Ovary (tissue), 9 donors: ENCODE measurements around the gene MSI2. TPM values are rescaled to one million over a fixed set of nuclear protein-coding genes. Genes with fewer than 3 reads are reported as not detected.

Experiments used
- DNase-seq, 5 donors: peaks; one replicate each; pipeline ENCODE4 v3.0.0-alpha.2; 2019 to 2020
- H3K27ac ChIP-seq, 2 donors: fragments of 200-600 bp; one replicate each; pipeline versions ENCODE4 v1.5.1 to v1.8.0; 2019 to 2022
- H3K27me3 ChIP-seq: fragments of 200-600 bp; one replicate; pipeline ENCODE4 v1.8.0; 2022
- H3K36me3 ChIP-seq: fragments of 200-600 bp; sonication (generic); one replicate; pipeline ENCODE4 v1.5.1; 2019
- H3K4me1 ChIP-seq: one replicate; pipeline ENCODE4 v1.8.1; 2013; ENCODE audit warnings: mild to moderate bottlenecking, moderate library complexity; ENCODE audit not compliant: insufficient read depth
- H3K4me3 ChIP-seq: fragments of 200-600 bp; sonication (generic); one replicate; pipeline ENCODE4 v1.5.1; 2017
- H3K9me3 ChIP-seq, 2 donors: fragments of 200-600 bp in 1 of 2; sonication (generic) in 1 of 2; one replicate each; pipeline versions ENCODE4 v1.5.1 to v1.8.1; 2013 to 2019; ENCODE audit warnings: mild to moderate bottlenecking in 1 of 2, moderate library complexity in 1 of 2
- EP300 ChIP-seq: sonication (generic); formaldehyde crosslinking; IDR thresholded peaks from one replicate; pipeline ENCODE4 v1.6.1; 2017; ENCODE audit warnings: antibody characterized with exemption
- POLR2A ChIP-seq: fragments of 450-650 bp; IDR thresholded peaks from one replicate; pipeline ENCODE4 v1.6.1; 2017; ENCODE audit warnings: antibody characterized with exemption, mild to moderate bottlenecking, moderate library complexity
- WGBS, 3 donors: extraction: QIAGEN DNeasy Blood & Tissue Kit in 1 of 3; methylation state at CpG; one replicate each; pipeline versions ENCODE4 v1.1.5 to v1.1.7; 2013 to 2017; 5-methylcytosine and 5-hydroxymethylcytosine counted together
- intact Hi-C, 4 donors: fragments of 100-400 bp; cut with DNase I; formaldehyde crosslinking; loops; one replicate each; pipeline versions ENCODE4 v1.11.0 to v1.15.1; 2022 to 2023
- polyA plus RNA-seq, 2 donors: library from polyadenylated mRNA; stranded (reverse); fragments of 200-250 nt in 1 of 2; fragments of 350-450 nt in 1 of 2; fragmentation: Illumina TruSeq in 1 of 2; extraction: RNeasy Lipid Tissue Mini Kit (QIAGEN cat#74804) in 1 of 2; gene quantifications; one replicate each; pipeline ENCODE4 v1.2.3, GENCODE V29; 2013 to 2014
- total RNA-seq, 7 donors: library from RNA; depleted of rRNA in 2 of 7; stranded (reverse); fragments of >200 nt in 2 of 7; fragmentation: NEBNext Ultra II Directional in 3 of 7; extraction: Animal tissue kit (Norgen Biotek cat#: 25700) in 3 of 7; gene quantifications; one replicate each; pipeline versions ENCODE4 v1.1.0 to v1.2.4, GENCODE V29; 2016 to 2023
- TF ChIP-seq, protein P1 (sequence below), 3 donors: fragments of 450-650 bp in 2 of 3; fragments of 200-600 bp in 1 of 3; IDR thresholded peaks; one replicate each; pipeline versions ENCODE4 v1.5.1 to v1.8.0; 2016 to 2022; ENCODE audit warnings: antibody characterized with exemption in 3 of 3, mild to moderate bottlenecking in 1 of 3
- donor health status: DM: no; HTN: no; CAD: no; lungs with moderate emphysema.
- donor health status: DM: no; HTN: no; CAD: no.
- donor health status: Bipolar disorder and iron deficiency.
- donor health status: DM: yes; HTN: yes; CAD: no.
- donor health status: DM: no; HTN: no; CAD: no.
- donor health status: DM: yes; HTN: yes; CAD: no.

The MSI2 gene
- total and polyA plus RNA-seq, 9 donors: 43.1 to 199 (median 120) TPM

DNA sequence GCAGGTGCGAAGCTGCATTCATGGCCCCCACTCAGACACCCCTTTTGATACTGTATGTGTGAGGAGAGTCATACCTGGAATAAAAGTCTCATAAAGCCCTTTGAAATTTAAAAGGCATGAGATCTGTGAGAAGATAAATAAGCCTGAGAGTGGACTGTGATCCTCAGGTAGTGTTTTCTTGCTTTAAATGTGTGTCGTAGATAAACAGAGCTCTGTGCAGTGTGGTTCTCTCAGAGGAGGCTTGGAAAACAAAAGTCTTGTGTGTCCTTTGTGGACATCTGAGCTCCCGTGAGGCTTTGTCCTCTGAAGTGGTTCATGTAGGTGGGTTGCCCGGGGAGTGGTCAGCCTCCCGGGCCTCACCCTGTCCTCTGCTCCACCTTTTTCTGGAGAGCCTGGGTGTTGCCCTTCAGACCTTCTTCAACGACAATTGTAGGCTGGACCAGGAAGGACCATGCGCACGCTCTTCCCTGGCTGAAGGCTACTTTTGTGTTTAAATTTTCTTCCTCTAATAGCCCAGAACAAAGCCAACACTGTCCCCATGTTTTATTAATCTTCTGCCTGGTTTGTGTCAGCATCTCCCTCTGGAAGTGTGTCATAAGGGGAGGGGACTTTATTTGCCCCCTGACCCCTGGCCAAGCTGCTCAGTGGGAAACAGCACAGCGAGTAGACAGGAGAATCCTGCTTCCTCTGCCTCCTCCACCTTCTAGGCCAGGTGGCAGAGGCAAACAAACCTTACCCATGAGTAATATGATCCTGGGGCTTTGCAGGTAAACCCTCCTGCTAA, 151.2 kb downstream of the MSI2 start:
- Histone ChIP-seq H3K27me3 (no peaks in the 10 kb centered on the region), H3K4me3 (no peak overlapping the region), H3K4me1 (peaks cover 17% of the 10 kb centered on the region), H3K36me3 (no peaks in the 10 kb centered on the region), H3K27ac (peak overlapping the region; percentile 53 to 66), H3K9me3 (no peaks in the 10 kb centered on the region)
- WGBS, 3 donors: 63 to 78% (median 66%) methylated on average over 9 of the region's 9 CpGs
- TF ChIP-seq POLR2A: no peak
- TF ChIP-seq, protein P1, sequence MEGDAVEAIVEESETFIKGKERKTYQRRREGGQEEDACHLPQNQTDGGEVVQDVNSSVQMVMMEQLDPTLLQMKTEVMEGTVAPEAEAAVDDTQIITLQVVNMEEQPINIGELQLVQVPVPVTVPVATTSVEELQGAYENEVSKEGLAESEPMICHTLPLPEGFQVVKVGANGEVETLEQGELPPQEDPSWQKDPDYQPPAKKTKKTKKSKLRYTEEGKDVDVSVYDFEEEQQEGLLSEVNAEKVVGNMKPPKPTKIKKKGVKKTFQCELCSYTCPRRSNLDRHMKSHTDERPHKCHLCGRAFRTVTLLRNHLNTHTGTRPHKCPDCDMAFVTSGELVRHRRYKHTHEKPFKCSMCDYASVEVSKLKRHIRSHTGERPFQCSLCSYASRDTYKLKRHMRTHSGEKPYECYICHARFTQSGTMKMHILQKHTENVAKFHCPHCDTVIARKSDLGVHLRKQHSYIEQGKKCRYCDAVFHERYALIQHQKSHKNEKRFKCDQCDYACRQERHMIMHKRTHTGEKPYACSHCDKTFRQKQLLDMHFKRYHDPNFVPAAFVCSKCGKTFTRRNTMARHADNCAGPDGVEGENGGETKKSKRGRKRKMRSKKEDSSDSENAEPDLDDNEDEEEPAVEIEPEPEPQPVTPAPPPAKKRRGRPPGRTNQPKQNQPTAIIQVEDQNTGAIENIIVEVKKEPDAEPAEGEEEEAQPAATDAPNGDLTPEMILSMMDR (IDR thresholded peaks at IDR 0.05): no peak
- TF ChIP-seq EP300: no peak
- intact Hi-C loops: no loop called here
- DNase-seq: no peak

DNA sequence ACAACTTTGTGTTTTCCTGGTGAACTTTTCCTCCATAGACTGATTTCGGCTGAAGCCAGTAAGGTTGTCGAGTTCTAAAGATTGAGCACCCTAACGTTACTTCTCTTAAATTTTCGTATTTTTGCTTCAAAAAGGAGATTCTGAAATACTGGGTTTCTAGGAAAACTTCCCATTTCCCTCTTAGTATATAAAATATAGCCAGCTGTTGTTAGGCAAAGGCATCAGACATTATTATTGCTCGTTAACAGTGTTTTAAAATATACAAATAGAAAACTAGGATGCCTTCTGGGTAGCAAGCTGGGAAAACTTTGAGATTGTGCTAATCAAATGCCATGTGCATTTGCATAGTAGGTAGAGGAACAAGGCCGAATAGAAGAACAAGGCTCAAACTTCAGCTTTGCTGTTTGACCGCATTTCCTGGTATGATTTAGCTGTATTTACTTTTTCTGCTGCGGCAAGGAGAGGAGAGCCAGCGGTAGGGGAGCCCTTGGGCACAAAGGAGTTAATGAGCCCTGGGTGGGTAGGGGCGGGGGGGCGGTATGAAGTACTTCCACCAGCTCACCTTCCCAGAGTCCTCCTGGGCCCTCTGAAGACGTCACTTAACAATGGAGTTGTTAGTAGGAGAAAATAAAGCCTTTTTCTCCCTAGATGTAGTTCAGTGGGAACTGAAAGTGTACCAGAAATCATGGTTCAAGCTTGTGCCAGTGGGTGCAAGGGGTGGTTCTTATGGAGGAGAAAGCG, 151.9 kb downstream of the MSI2 start:
- WGBS, 3 donors: 38 to 65% (median 50%) methylated on average over 13 of the region's 13 CpGs
- DNase-seq: no peak
- H3K27me3 ChIP-seq: no peaks in the 10 kb centered on the region
- peak overlapping the region; percentile 14 to 66 for H3K27ac ChIP-seq
- H3K9me3 ChIP-seq: no peaks in the 10 kb centered on the region
- H3K4me3 ChIP-seq: no peak overlapping the region
- peaks cover 17% of the 10 kb centered on the region for H3K4me1 ChIP-seq
- intact Hi-C loops: no loop called here
- TF ChIP-seq, protein P1 (IDR thresholded peaks at IDR 0.05): no peak
- TF ChIP-seq POLR2A (no peak), EP300 (no peak)
- H3K36me3 ChIP-seq: no peaks in the 10 kb centered on the region

DNA sequence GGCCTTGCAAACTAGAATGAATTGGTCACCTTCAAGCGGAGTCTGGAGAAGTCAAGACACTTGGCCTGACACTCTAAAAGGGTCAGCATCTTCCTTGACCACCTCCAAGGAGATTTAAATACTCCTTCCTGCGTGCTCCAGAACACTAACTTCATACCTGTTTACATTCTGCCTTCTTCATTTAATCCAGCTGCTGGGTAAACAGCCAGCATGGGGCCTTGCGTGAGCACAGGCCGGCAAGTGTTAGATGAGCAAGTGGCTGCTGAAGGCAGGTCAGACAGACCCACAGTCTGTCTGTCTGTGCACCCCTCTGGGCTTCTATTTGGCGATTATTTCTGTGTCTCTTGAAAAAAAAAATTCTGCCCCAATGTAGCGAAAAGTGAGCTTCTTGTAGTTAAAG, 153.8 kb downstream of the MSI2 start:
- Histone ChIP-seq H3K9me3 (no peaks in the 10 kb centered on the region), H3K36me3 (no peaks in the 10 kb centered on the region), H3K4me3 (no peak overlapping the region), H3K27ac (no peak overlapping the region), H3K27me3 (no peaks in the 10 kb centered on the region), H3K4me1 (peaks cover 21% of the 10 kb centered on the region)
- TF ChIP-seq POLR2A: no peak
- TF ChIP-seq, protein P1 (IDR thresholded peaks at IDR 0.05): no peak
- TF ChIP-seq EP300: no peak
- 72 to 78% (median 75%) methylated on average over 6 of the region's 6 CpGs for WGBS, 3 donors
- DNase-seq: no peak
- intact Hi-C loops: loop anchor here in 1 of 4 donors (10.0 kb wide), 1 partner anchor 165 kb away; no protein-coding TSS in a partner anchor

DNA sequence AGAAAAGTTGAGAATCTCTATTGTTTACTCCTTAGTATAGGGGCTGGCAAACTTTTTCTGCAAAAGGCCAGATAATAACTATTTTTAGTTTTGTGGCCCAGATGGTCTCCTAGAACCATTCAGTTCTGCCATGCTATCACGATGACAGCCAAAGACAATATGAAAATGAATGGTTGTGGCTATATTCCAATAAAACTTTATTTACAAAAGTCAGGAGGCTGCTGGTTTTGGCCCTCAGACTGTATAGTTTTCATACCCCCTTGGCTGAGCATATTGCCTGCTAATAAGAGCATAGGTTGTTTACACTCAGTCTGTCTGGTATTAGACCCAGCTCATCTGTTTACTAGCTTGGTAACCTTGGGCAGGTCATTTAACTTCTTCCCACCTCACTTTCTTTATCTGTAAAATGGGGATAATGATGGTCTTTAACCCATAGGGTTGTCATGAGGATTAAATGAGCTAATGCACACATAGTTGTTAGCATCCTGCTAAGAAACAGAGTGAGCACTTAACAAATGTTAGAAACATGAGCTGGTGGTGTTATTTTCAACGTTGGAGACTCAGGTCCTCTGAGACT, 156.3 kb downstream of the MSI2 start:
- TF ChIP-seq POLR2A (no peak), EP300 (no peak)
- TF ChIP-seq, protein P1 (IDR thresholded peaks at IDR 0.05): no peak
- 17 to 70% (median 29%) methylated on average over 2 of the region's 2 CpGs for WGBS, 3 donors
- intact Hi-C loops: loop anchor here in 1 of 4 donors (10.0 kb wide), 1 partner anchor 168 kb away; no protein-coding TSS in a partner anchor

More for the DNA sequence above, 156.3 kb downstream of the MSI2 start:
- Histone ChIP-seq H3K4me1 (peaks cover 13% of the 10 kb centered on the region), H3K4me3 (no peak overlapping the region), H3K36me3 (no peaks in the 10 kb centered on the region), H3K27ac (no peak overlapping the region), H3K27me3 (no peaks in the 10 kb centered on the region), H3K9me3 (no peaks in the 10 kb centered on the region)
- no peak for DNase-seq
